ENCODE measurements around the gene GPR78.

DNA sequence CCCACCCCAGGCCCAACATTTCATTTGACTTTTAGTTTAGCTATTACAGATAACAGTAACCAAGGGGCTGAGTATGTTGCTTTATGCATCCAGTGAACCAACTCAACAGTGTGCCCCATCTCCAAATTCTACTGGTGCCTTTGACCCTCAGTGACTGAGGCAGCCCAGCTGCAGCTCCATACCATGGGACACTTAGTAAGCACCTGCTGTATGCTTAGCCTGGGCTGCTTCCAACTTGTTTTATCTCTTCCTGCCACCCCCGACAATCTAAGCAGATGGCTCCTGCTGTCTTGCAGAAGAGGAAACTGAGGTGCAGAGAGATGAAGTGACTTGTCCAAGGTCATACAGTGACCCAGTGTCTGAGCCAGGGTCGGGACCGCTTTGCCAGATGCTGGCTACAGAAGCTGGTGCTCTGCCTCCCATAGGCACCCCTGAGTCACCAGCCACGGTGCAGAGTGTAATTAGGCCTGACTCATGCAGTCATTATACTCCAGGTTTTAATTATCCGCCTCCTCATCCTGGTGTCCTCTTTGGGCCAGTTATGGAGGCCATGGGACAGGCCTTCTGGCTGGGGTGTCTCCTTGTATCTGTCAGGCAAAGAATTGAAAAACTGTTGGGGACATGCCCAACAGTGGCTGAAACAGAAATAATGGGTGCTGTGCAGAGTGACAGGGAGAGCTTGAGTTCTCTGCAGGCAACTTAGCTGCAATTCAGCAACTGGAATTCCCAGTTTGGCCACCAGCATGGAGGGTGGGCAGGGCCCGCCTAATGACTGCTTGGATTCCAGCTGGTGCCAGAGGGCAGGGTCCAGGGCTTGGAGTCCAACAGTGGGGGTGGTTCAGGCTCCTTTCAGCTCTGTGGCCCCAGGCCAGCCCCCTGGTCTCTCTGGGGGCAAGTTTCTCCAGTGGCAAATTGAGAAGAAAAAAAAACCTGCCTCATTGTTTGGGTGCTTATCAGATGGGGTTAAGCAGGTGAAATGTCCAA, 8.2 kb upstream of the GPR78 start:
- TF ChIP-seq SP1 (IDR thresholded peaks at IDR 0.05) (no peak), TARDBP (IDR thresholded peaks at IDR 0.05) (no peak), L3MBTL2 (conservative IDR thresholded peaks at IDR 0.05) (no peak), NFRKB (IDR thresholded peaks at IDR 0.05) (no peak), FOXK2 (IDR thresholded peaks at IDR 0.05) (no peak), FOXA1 (IDR thresholded peaks at IDR 0.05) (no peak), FOXM1 (IDR thresholded peaks at IDR 0.05; ENCODE audit: borderline replicate concordance) (no peak), LEF1 (IDR thresholded peaks at IDR 0.05; ENCODE audit: borderline replicate concordance) (no peak)
- TF ChIP-seq, protein P1, sequence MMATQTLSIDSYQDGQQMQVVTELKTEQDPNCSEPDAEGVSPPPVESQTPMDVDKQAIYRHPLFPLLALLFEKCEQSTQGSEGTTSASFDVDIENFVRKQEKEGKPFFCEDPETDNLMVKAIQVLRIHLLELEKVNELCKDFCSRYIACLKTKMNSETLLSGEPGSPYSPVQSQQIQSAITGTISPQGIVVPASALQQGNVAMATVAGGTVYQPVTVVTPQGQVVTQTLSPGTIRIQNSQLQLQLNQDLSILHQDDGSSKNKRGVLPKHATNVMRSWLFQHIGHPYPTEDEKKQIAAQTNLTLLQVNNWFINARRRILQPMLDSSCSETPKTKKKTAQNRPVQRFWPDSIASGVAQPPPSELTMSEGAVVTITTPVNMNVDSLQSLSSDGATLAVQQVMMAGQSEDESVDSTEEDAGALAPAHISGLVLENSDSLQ (IDR thresholded peaks at IDR 0.05): no peak
